Chondrocyte (in vitro differentiated cells): ENCODE results near the gene ERLEC1. TPM values are rescaled to one million over a fixed set of nuclear protein-coding genes. Genes with fewer than 3 reads are reported as not detected.
"Not testable (repeated sequence)": the region's sequence is repeated elsewhere in the genome, so short reads cannot be mapped to it uniquely, and the experiment has no call there.

ENCODE experiments used
- DNase-seq: peaks from one replicate; pipeline ENCODE4 v3.0.0; 2021; ENCODE audit warnings: mixed read lengths, low spot score
- H3K27ac Mint-ChIP-seq: one replicate; pipeline ENCODE4 v1.8.0; 2021; ENCODE audit warnings: mild to moderate bottlenecking, moderate library complexity, mixed read lengths; ENCODE audit not compliant: unreplicated experiment
- H3K27me3 Mint-ChIP-seq: 2 replicates; pipeline ENCODE4 v1.8.0; 2021; ENCODE audit warnings: low read depth, mixed read lengths
- H3K36me3 Mint-ChIP-seq: 2 replicates; pipeline ENCODE4 v1.8.0; 2021; ENCODE audit warnings: low read depth, mixed read lengths
- H3K4me1 Mint-ChIP-seq: 2 replicates; pipeline ENCODE4 v1.8.0; 2021; ENCODE audit warnings: low read depth, mild to moderate bottlenecking, mixed read lengths
- H3K4me3 Mint-ChIP-seq: one replicate; pipeline ENCODE4 v1.8.0; 2021; ENCODE audit warnings: mild to moderate bottlenecking, moderate library complexity, mixed read lengths; ENCODE audit not compliant: unreplicated experiment
- H3K9me3 Mint-ChIP-seq: 2 replicates; pipeline ENCODE4 v1.8.0; 2021; ENCODE audit warnings: low read depth, mixed read lengths
- CTCF ChIP-seq: fragments of 200-600 bp; sonication (generic); IDR thresholded peaks from 2 replicates; pipeline ENCODE4 v1.5.0; 2021; ENCODE audit warnings: antibody characterized with exemption, mild to moderate bottlenecking, moderate library complexity
- total RNA-seq: library from RNA; stranded (reverse); gene quantifications from 3 replicates; pipeline ENCODE4 v1.2.1, GENCODE V29; 2021

The ERLEC1 gene
- total RNA-seq, 1 donor from 2014 or later = 71.4 TPM

GRCh38 chr2:53821810-53822209, 35.0 kb downstream of the ERLEC1 start:
- Mint-ChIP-seq H3K4me1 (peaks cover 7% of the 10 kb centered on the region), H3K4me3 (no peak overlapping the region), H3K27me3 (no peaks in the 10 kb centered on the region), H3K9me3 (no peaks in the 10 kb centered on the region), H3K27ac (no peak overlapping the region), H3K36me3 (peaks cover 10% of the 10 kb centered on the region)
- TF ChIP-seq CTCF = no peak
- no peak for DNase-seq

DNA sequence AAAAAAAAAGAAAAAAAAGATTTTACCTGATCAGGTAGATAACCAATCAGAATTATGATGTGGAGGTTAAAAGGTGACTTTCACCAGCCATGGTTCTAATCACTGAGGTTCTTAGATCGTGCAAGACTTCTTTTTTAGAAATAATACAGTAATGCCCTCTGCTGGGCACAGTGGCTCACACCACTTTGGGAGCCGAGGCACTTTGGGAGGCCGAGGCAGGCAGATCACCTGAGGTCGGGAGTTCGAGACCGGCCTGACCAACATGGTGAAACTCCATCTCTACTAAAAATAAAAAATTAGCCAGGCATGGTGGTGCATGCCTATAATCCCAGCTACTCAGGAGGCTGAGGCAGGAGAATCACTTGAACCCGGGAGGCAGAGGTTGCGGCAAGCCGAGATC, 36.8 kb downstream of the ERLEC1 start:
- not testable (repeated sequence) for H3K4me3 Mint-ChIP-seq, DNase-seq, H3K27me3 Mint-ChIP-seq, H3K9me3 Mint-ChIP-seq, H3K27ac Mint-ChIP-seq, H3K36me3 Mint-ChIP-seq
- peaks cover 10% of the 10 kb centered on the region for H3K4me1 Mint-ChIP-seq
- peak; percentile 53 for TF ChIP-seq CTCF

GRCh38 chr2:53826030-53826410, 39.2 kb downstream of the ERLEC1 start:
- Mint-ChIP-seq H3K27ac (no peak overlapping the region), H3K36me3 (no peaks in the 10 kb centered on the region), H3K27me3 (no peaks in the 10 kb centered on the region), H3K4me3 (no peak overlapping the region), H3K4me1 (peaks cover 10% of the 10 kb centered on the region), H3K9me3 (no peaks in the 10 kb centered on the region)
- no peak for DNase-seq
- TF ChIP-seq CTCF = no peak

GRCh38 chr2:53826587-53827397, 39.9 kb downstream of the ERLEC1 start:
- no peak overlapping the region for H3K4me3 Mint-ChIP-seq
- no peaks in the 10 kb centered on the region for H3K9me3 Mint-ChIP-seq
- no peaks in the 10 kb centered on the region for H3K27me3 Mint-ChIP-seq
- no peaks in the 10 kb centered on the region for H3K36me3 Mint-ChIP-seq
- peaks cover 10% of the 10 kb centered on the region for H3K4me1 Mint-ChIP-seq
- no peak for DNase-seq
- TF ChIP-seq CTCF = no peak
- H3K27ac Mint-ChIP-seq = no peak overlapping the region

- no peak for DNase-seq
- Mint-ChIP-seq H3K27ac (no peak overlapping the region), H3K27me3 (no peaks in the 10 kb centered on the region), H3K36me3 (no peaks in the 10 kb centered on the region), H3K9me3 (no peaks in the 10 kb centered on the region), H3K4me1 (peaks cover 10% of the 10 kb centered on the region), H3K4me3 (no peak overlapping the region)
- TF ChIP-seq CTCF = no peak
Observed at GRCh38 chr2:53827398-53828175, 40.7 kb downstream of the ERLEC1 start.
